Nephron (organoid): Measurements from ENCODE around the gene PGGHG.
"Not testable (repeated sequence)": the region's sequence is repeated elsewhere in the genome, so short reads cannot be mapped to it uniquely, and the experiment has no call there.

Source experiments
- H3K27ac Mint-ChIP-seq, 3 experiments: 2 replicates each; pipeline ENCODE4 v1.8.0; 2020; ENCODE audit warnings: mixed read lengths in 3 of 3, mild to moderate bottlenecking in 2 of 3, moderate library complexity in 1 of 3
- H3K27me3 Mint-ChIP-seq: 2 replicates; pipeline ENCODE4 v1.8.0; 2021; ENCODE audit warnings: low read depth, mild to moderate bottlenecking, moderate library complexity, mixed read lengths
- H3K36me3 Mint-ChIP-seq: 2 replicates; pipeline ENCODE4 v1.8.0; 2020; ENCODE audit warnings: low read depth, mixed read lengths
- H3K4me1 Mint-ChIP-seq: 2 replicates; pipeline ENCODE4 v1.8.0; 2020; ENCODE audit warnings: mixed read lengths
- H3K4me3 Mint-ChIP-seq, 3 experiments: 2 replicates each; pipeline ENCODE4 v1.8.0; 2020; ENCODE audit warnings: mild to moderate bottlenecking in 3 of 3, mixed read lengths in 3 of 3, moderate library complexity in 2 of 3
- H3K9me3 Mint-ChIP-seq: 2 replicates; pipeline ENCODE4 v1.8.0; 2020; ENCODE audit warnings: mixed read lengths
- CTCF ChIP-seq, 3 experiments: fragments of 200-600 bp; sonication (generic); IDR thresholded peaks; one replicate each; pipeline ENCODE4 v1.5.0; 2021; ENCODE audit warnings: antibody characterized with exemption in 3 of 3; ENCODE audit not compliant: unreplicated experiment in 3 of 3

PGGHG gene

GRCh38 chr11:266676-267439 is 22.1 kb upstream of the PGGHG start:
- H3K4me1 Mint-ChIP-seq, result no peaks in the 10 kb centered on the region
- H3K9me3 Mint-ChIP-seq, result peaks cover 7% of the 10 kb centered on the region
- H3K27ac Mint-ChIP-seq, result no peak overlapping the region
- H3K4me3 Mint-ChIP-seq, result no peak overlapping the region
- peaks cover 9% of the 10 kb centered on the region for H3K27me3 Mint-ChIP-seq
- TF ChIP-seq CTCF (IDR thresholded peaks at IDR 0.05; ENCODE audit: unreplicated experiment in 3 of 3), result no peak
- H3K36me3 Mint-ChIP-seq, result no peaks in the 10 kb centered on the region

DNA sequence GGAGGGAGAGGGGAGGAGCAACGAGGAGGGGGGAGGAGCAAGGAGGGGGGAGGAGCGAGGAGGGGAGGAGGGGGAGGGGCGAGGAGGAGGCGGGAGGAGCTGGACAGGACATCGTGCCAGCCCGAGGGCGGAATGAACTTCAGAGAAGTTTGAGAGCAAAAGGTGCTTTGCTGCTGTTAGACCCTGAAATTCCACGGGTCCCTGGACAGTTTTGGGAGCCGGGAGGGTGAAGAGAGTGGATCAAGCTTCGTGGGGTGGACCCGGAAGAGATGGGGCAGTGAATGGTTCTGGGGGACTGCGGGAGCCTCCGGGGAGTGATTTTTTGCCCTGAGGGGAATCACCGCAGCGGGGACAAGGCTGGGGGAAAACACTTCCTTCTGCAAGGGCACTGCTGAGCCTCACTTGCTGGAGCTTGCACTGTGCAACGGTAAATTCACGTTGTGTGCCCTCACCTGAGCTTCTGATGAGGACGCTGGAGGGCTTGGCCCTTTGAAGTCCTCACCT is 21.4 kb upstream of the PGGHG start:
- no peak for TF ChIP-seq CTCF (IDR thresholded peaks at IDR 0.05; ENCODE audit: unreplicated experiment in 3 of 3)
- H3K9me3 Mint-ChIP-seq, result peaks cover 5% of the 10 kb centered on the region
- H3K4me3 Mint-ChIP-seq, result no peak overlapping the region
- H3K36me3 Mint-ChIP-seq, result no peaks in the 10 kb centered on the region
- H3K27me3 Mint-ChIP-seq, result peaks cover 14% of the 10 kb centered on the region
- H3K27ac Mint-ChIP-seq, result no peak overlapping the region
- H3K4me1 Mint-ChIP-seq, result no peaks in the 10 kb centered on the region

DNA sequence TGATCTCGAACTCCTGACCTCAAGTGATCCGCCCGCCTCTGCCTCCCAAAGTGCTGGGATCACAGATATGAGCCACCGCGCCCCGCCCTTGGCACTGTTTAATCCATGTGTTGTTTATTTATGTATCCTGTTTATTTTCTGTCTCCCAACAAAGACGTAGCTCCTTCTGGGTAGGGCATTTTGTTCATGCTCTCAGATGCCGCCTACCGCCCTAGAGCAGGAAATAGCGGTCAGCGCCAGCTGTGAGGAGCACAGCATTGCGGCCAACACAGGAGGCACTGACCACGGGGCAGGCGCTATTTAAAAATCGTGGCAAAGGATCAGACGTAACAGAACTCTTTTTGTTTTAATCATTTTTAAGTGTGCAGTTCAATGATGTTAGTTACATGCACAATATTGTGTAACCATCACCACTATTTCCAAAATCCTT is 20.2 kb upstream of the PGGHG start:
- not testable (repeated sequence) for H3K27ac Mint-ChIP-seq, H3K36me3 Mint-ChIP-seq, H3K9me3 Mint-ChIP-seq, H3K4me1 Mint-ChIP-seq
- H3K4me3 Mint-ChIP-seq, result peak overlapping the region in 2 of 3 experiments; percentile 19 to 49
- H3K27me3 Mint-ChIP-seq, result peaks cover 14% of the 10 kb centered on the region

GRCh38 chr11:269146-269890 is 19.6 kb upstream of the PGGHG start:
- Mint-ChIP-seq H3K9me3 (peaks cover 5% of the 10 kb centered on the region), H3K36me3 (no peaks in the 10 kb centered on the region), H3K27ac (no peak overlapping the region), H3K4me3 (peak overlapping the region; percentile 12 to 49 (median 19)), H3K27me3 (peaks cover 14% of the 10 kb centered on the region), H3K4me1 (no peaks in the 10 kb centered on the region)
- no peak for TF ChIP-seq CTCF (IDR thresholded peaks at IDR 0.05; ENCODE audit: unreplicated experiment in 3 of 3)

- TF ChIP-seq CTCF (IDR thresholded peaks at IDR 0.05; ENCODE audit: unreplicated experiment in 3 of 3), result no peak
- H3K4me1 Mint-ChIP-seq, result no peaks in the 10 kb centered on the region
- H3K27ac Mint-ChIP-seq, result no peak overlapping the region
- H3K27me3 Mint-ChIP-seq, result peaks cover 14% of the 10 kb centered on the region
- no peaks in the 10 kb centered on the region for H3K36me3 Mint-ChIP-seq
- no peak overlapping the region for H3K4me3 Mint-ChIP-seq
- peaks cover 5% of the 10 kb centered on the region for H3K9me3 Mint-ChIP-seq
Measured at GRCh38 chr11:270451-271318, 18.2 kb upstream of the PGGHG start.

- Mint-ChIP-seq H3K4me3 (no peak overlapping the region), H3K9me3 (peaks cover 9% of the 10 kb centered on the region), H3K4me1 (no peaks in the 10 kb centered on the region), H3K27ac (no peak overlapping the region), H3K27me3 (peaks cover 14% of the 10 kb centered on the region), H3K36me3 (no peaks in the 10 kb centered on the region)
- no peak for TF ChIP-seq CTCF (IDR thresholded peaks at IDR 0.05; ENCODE audit: unreplicated experiment in 3 of 3)
Measured at GRCh38 chr11:271319-271715, 17.6 kb upstream of the PGGHG start.
